HG03025 (cell line): Measurements from ENCODE around the gene LY9.
"Not testable (repeated sequence)": the region's sequence is repeated elsewhere in the genome, so short reads cannot be mapped to it uniquely, and the experiment has no call there.

Experiments
- ATAC-seq: cut with Tn5 transposase; IDR thresholded peaks from one replicate; pipeline ENCODE4 v1.9.1; 2021; ENCODE audit warnings: mild to moderate bottlenecking, moderate library complexity; ENCODE audit not compliant: unreplicated experiment, low FRiP score

The LY9 gene

DNA sequence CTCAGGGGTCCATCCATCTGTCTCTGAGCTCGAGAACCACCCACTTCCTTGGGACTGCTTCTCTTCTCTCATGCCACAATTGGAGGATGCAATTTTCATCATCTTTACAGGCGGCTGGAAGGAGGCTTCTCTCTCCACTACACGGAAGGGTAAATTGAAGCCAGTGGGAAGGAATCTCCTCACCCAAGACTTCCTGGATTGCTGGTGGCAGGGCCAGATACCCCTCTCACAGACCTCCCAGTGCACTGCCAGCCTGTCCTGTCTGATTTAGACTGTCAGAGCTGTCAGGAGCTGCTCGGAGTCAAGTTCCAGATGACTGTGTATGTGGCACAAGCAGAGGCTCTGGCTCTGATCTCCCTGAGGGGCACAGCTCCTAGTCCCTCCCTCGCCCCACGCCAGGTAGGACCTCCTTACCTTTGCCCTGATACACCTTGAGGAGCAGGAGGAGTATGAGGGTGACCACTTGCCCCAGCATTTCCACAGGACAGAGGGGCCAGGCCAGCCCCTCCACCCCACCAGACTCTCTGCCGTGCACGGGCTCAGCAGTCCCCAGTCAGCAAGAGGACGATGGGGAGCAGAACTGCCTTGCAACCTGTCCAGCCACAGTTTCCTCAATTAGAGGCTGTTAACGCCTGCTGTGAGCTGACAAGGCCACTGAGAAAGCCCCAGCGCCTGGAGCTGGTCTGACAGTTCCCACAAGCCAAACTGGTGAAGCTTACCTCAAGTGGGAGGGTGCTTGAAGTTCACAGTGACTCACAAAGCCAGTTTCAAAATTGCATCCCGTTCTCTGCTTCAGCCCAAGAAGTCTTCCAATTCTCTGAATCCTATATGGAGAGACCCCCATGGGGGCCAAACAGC lies 66.5 kb downstream of the LY9 start, which contains the start of gene CD244:
CD244 (minus strand) TSS at position 685 of the 858 bp plus-strand sequence; CDS start at position 475, 210 bp downstream.
- no peak for ATAC-seq

DNA sequence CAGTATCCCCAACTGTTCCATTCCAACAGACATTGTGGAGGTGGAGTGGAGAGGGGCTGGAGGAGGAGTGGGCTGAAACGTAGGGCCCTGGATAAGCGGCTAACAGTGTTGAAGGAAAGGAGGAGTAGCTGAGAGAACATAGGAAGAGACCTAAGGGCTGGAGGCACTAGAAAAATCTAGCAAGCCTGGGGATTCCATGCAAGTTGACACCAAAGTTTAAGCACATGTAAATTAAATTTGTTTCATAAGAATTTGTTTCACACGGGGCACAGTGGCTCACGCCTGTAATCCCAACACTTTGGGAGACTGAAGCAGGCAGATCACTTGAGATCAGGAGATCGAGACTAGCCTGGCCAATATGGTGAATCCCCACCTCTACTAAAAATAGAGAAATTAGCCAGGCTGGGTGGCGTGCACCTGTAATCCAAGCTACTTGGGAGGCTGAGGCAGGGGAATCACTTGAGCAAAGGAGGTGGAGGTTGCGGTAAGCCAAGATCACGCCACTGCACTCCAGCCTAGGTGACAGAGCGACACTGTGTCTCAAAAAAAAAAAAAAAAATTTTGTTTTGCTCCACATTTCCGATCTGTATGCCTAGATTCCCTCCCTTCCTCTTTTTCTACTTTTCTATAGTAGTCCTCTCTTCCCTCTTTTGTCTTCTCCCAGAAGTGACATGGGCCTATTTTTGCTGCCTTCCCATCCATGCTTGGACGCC lies 67.2 kb downstream of the LY9 start:
- no peak for ATAC-seq

DNA sequence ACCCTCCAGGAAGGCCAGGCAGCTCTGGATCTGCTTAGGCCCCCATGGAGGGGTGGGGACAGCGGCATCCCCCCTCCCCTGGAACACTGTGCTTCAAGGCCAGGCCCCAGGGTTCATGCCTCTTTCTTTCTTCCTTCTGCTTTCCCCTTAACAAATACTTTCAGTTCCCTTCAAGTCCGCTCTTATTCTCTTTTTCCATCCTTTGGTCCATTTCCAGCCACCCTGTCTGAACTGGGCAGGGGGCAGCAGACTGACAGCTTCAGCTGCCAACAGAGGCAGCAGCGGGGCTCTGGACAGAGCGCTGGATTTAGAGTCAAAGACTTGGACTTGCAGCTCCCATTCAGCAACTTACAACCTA lies 67.8 kb downstream of the LY9 start:
- no peak for ATAC-seq

DNA sequence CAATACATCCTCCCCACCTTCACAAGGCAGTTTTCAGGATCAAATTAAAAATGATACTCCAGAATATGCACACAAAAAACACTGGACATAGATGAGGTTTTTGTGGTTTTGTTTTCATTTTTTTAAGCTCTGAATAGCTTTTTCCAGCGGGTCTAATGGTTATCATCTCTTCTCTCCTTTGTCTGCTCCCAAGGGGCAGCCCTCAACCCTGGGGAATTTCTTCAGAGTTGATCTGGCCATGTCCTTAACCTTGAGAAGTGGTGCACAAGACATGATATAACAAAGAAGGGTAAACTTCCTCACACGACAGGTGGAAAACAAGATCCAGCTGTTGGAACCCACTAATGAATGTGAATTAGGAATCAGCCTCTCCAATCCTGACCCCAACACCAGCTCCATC lies 68.2 kb downstream of the LY9 start:
- no peak for ATAC-seq

DNA sequence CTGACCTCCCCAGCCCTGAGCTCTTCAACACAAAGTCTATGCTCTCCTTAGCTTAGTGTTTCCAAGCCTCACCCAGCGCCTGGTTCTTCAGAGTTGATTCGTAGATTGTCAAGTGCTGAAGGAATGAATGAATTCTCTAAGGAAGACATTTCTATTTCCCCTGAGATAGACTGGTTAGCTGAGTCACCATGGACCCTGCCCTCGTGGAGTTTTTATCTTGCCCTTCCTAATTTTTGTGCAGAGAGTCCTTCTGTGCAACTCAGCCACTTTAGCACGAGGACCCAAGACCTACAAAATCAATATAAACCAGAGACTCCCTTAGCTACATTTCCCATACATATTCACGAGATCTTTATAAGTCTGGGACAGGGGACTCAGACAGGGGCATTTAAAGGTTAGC lies 69.4 kb downstream of the LY9 start:
- ATAC-seq: no peak

DNA sequence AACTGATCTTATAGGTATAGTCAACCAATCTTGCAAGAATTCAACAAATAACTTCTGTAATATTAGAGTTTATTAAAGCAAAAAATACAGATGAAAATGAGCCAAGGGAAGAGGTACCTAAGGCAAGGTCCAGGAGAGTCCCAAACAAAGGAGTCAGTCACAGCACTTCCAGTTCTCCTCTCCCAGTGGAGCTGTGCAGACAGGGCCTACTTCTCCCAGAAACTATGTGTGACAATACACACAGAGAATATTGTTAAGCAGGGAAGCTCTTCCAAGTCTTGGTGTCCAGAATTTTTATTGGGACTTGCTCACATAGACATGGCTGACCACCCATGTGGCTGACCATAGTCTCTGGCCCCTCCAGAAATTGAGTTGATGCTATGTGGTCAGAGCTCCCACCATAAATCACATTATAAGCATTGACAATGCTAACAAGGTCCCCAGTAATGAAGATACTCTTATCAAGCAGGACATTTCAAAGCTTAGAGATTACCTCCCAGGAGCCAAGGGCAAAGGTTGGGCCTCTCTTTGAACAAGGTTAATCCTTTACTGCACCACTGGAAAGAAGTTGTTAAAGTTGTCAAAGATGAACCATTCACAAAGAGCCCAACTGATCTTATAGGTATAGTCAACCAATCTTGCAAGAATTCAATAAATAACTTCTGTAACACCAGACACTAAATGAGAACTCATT lies 70.2 kb downstream of the LY9 start:
- no peak for ATAC-seq

- ATAC-seq: no peak
Observed at GRCh38 chr1:160866695-160867260, 70.8 kb downstream of the LY9 start.

- ATAC-seq: not testable (repeated sequence)
Observed at GRCh38 chr1:160867651-160868050, 71.7 kb downstream of the LY9 start.

DNA sequence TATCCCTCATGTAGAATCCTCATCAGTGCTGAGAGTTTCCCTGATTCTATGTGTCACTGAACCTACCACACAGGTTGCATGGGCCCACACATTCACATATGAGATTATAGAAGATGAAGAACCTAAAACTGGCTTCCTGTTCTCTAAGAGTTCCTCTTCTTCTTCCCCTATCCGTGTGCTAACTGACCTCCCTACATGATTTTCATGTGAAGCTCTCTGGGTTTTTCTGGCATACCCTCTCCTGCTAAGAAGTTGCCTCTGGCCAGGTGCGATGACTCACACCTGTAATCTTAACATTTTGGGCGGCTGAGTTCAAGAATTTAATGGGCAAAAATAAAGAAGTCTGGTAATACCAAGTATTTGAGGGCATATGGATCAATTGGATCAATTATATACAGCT lies 72.2 kb downstream of the LY9 start:
- ATAC-seq: no peak

DNA sequence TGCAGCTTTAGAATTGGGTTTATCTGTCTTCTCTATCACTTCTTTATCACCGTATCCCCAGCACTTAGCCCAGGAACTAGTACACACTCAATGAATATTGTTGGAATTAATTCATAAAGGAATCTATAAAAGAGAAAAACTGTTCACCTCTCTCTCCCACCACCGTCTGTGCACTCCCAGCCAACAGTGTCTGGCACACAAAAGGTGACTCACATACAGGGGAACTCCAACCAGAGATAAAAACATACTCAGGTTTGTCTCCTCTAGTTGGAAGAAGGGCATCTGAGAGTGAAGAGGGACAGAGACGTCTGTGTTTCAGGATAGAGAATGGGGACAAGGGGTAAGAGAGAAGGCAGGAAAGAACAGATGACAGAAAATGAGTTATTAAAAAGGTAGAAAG lies 79.0 kb downstream of the LY9 start:
- no peak for ATAC-seq

DNA sequence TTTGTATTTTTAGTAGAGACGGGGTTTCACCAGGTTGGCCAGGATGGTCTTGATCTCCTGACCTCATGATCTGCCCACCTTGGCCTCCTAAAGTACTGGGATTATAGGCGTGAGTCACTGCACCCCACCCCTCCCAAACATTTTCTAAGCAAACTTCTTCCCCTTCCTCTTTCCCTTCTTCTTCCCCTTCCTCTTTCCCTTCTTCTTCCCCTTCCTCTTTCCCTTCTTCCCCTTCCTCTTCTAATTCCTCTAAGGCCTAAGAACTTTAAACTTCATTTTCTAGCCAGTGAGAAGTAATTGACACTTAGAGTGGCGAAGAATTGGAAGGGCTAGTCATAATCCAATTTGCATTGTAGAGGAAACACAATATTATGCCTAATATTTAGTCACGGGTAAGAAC lies 79.6 kb downstream of the LY9 start:
- ATAC-seq: not testable (repeated sequence)

DNA sequence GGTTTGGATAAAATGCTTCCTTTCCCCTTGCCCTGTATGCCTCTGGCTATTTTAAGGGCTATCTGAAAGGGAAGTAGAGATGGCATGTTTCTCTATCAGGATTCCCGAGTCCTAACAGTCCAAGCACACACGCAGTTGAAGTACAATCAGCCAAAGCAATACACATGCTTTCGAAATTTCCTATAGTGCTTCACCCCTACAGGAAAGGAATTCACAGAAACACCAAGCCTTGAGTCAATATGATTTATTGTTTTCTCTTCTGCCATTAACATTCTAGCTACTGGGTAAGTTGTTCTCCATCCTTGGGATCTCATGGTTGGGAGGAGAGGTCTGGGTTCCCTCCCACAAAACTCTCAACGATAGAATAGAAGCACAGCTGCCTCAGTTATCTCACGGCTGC lies 80.3 kb downstream of the LY9 start:
- no peak for ATAC-seq

DNA sequence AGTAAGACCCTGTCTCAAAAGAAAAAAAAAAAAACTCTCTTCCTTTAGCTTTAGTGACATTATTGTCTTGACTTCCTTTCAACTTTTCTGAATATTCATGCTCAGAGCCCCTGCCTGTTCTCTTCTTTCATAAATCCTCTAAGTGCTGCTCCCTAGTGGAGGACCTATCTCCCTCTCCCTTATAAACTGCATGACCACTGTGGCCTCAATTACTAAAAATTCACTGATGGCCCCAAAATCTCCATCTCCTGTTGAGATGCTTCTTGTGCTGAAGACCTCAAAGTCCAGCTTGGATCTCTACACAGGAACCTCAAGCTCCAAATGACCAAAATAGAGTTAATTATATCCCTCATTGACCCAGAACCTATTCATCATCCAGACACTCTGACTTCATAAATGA lies 81.2 kb downstream of the LY9 start:
- no peak for ATAC-seq
